NCI-H187 treated with DMSO at 0.1 percent for 48 hours (cell line): ENCODE results near the gene HS6ST3.
"Not testable (repeated sequence)": the region's sequence is repeated elsewhere in the genome, so short reads cannot be mapped to it uniquely, and the experiment has no call there.

Experiments
- DNase-seq: peaks from one replicate; lab custom pipeline; 2025; lab: John Stamatoyannopoulos, UW

HS6ST3 gene

DNA sequence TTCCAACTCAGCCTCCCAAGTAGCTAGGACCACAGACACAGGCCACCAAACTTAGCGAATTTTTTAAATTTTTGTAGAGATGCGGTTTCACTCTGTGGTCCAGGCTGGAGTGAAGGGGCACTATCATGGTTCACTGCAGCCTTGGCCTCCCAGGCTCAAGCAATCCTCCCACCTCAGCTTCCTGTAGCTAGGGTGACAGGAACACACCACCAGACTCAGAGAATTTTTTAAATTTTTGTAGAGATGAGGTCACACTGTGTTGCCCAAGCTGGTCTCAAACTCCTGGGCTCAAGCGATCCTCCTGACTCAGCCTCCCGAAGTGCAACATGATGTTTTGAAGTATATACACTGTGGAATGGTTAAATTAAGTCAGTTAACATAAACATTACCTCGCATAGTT is 640.8 kb downstream of the HS6ST3 start:
- no peak for DNase-seq

DNA sequence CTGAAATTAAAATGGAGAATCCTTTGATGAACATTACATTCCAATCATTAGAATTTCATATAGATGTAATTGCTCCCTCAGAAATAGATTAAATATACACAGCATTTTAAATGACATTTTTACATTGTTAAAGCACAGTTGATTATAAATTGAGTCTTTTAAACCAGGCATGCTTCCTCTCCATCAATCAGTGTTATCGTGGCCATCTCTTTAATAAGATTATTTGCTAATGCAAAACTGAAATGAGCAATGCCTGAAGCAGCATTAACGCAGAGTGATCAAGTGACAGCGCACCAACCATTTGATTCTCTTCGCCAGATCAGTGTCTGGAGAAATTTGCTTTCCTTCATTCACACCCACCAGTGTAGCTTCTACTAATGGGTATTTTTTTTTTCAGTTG is 644.6 kb downstream of the HS6ST3 start:
- no peak for DNase-seq

- no peak for DNase-seq
Measured at GRCh38 chr13:96741779-96742178, 651.9 kb downstream of the HS6ST3 start.

GRCh38 chr13:96743296-96744089 is 653.6 kb downstream of the HS6ST3 start:
- no peak for DNase-seq

GRCh38 chr13:96744367-96745331 is 654.7 kb downstream of the HS6ST3 start:
- DNase-seq = no peak

DNA sequence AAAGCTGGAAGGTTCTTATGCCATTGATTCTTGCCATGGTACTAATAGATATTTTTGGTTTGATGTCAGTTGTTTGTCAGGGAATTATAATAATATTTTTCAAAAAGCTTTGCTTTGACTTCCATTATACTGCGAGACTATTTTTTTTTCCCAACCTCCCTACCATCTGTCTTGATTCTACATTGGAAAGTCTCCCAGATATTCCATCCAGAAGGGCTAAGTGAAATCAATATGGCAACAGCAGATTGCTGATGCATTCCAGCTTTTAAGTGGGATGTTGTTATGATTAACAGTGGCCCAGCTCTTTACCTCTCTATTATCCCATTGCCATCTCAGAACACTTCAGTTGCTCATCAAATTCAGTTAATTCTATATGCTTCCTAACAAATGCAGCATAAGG is 657.0 kb downstream of the HS6ST3 start:
- no peak for DNase-seq

DNA sequence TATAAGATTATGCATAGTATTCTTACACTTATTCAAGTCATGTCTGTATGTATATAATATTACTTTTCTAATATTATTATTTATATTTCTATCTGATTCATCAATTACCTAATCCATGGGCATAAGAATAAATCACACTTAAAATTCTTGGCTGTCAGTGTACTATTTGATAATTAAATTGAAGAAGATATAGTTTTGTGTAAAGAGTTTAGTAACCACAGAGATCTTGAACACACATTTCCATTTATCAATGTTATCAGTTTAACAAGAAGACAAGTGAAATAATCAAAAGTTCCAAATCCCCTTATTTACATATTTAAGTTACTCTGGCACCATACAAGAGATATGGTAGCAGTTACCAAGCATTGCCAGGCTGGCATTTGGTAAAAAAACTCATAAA is 659.9 kb downstream of the HS6ST3 start:
- DNase-seq = no peak

DNA sequence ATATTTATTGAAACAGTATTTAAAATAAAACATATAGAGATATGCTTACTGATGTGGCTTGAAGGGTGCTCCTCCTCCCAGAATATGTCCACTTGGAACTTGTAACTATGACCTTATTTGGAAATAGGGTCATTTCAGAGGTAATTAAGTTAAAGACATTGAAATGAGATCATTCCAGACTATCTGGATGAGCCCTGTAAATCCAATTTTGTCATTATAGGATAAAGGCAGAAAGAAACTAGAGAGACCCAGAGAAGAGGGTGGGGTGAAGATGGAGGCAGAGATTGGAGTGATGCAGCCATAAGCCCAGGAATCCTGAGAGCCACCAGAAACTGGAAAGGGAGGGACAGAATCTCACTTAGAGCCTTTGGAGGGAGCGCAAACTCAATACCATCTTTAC is 661.2 kb downstream of the HS6ST3 start:
- no peak for DNase-seq

- no peak for DNase-seq
Measured at GRCh38 chr13:96762876-96763275, 673.0 kb downstream of the HS6ST3 start.

- DNase-seq = no peak
Measured at GRCh38 chr13:96766306-96766705, 676.4 kb downstream of the HS6ST3 start.

DNA sequence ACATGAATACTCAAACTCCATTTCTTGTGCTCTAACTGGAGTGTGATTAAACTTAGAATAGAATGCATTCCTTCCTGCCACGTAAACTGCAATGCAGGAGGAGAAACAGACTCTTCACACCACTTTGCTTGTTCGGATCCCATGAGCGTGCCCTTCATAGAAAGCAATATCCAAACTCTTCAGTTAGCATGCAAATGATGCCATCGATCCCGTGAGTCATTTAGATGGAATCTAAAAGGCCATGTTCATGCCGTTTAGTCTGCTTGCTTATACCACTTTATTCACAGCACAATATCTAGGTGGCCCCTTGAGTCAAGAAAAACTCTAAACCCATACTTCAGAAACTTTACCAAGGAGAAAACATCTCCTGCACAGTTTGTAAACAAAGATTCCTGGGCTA is 678.6 kb downstream of the HS6ST3 start:
- DNase-seq = no peak

DNA sequence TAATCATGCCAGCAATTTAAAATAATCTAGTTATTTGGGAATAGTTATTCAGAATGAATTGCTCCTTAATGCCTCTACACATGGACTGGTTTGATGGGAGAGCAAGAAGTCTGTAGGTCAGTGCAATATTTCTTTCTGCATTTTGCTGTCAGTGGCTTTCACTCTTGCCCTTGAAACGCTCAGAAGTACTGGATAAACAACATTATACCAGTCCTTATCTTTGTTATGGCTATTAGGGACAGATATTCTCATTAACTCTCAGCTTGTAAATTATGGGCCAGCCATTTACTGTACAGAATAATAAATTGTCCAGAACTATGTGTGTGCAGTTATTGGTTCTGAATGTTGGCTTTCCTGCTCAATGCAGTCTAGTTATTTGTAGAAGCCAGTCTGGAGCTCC is 680.0 kb downstream of the HS6ST3 start:
- DNase-seq = no peak

GRCh38 chr13:96771486-96772367 is 681.8 kb downstream of the HS6ST3 start:
- no peak for DNase-seq

DNA sequence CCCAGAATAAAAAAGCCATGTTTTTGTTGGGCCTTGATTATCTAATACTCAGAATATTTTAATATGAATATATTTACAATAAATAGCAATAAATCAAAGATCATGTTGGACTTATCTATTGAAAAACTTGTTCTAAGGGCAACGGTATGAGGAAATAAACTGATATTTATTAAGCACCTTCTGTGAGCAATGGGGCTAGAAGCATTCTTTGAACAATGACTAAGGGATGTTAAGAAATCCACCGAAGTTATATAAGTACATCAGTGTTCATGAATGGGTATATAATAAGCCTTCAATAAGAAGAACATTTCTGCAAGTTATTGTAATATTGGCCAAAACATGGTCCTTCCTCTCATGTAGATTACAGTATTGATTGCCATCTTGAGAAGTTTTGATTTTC is 682.5 kb downstream of the HS6ST3 start:
- no peak for DNase-seq

DNA sequence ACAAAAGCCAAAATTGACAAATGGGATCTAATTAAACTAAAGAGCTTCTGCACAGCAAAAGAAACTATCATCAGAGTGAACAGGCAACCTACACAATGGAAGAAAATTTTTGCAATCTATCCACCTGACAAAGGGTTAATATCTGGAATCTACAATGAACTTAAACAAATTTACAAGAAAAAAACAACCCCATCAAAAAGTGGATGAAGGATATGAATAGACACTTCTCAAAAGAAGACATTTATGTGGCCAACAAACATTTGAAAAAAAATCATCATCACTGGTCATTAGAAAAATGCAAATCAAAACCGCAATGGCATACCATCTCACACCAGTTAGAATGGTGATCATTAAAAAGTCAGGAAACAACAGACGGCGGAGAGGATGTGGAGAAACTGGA is 688.4 kb downstream of the HS6ST3 start:
- not testable (repeated sequence) for DNase-seq

GRCh38 chr13:96779691-96780090 is 689.8 kb downstream of the HS6ST3 start:
- no peak for DNase-seq

DNA sequence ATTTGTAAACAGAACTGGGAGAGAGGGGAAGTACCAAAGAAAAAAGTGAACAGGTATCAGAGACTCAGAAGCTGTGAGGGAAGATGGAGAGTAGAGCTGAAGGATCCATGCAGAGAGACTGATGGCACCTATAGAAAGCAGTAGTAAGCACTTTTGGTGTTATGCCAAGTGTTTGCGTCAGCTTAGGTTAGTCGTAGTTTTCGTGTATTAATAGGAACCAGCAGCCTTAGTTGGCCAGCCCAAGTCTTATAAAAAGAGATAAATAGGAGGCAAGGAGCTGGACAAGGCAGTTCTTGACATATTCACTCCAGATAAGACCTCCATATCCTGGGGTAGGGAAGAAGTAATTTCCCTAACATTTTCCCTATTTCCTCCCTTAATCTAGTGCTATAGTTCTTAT is 690.2 kb downstream of the HS6ST3 start:
- no peak for DNase-seq

DNA sequence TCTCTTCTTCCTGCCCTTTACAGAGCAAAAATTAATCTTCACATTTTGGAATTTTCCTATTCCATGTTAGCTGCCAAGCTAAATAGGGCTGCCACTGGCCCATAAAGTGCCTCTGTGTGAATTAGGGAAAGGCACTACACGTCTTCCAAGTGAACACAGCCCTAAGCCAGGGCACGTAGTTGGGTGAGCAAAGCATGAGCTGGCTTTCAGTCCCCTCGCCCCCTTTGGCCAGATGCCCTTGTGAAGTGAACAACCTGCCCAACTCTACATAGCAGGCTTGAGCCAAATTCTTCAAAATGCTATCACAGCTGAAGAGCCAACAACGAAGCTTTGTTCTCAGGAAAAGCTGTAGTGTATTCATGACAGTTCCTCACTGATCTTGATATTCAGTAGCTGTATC is 691.2 kb downstream of the HS6ST3 start:
- no peak for DNase-seq

DNA sequence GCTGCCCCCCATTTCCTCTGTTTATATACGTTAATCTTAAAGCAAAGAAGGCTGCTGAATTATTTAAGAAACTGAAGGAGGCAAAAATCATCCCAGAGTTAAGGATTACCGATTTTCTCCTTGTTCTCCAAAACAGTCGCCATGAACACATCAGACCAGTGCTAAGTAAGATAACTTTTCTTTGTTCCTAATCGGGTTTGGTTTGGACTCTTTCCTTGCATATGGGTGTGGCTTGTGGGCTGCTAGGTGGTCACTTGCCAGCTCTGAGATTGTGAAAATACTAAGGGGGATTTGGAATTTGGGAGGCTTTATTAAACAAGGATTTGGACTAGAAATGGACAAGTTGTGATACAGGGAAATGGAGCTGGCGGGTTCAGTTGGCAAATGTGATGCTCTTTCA is 692.3 kb downstream of the HS6ST3 start:
- DNase-seq = no peak

DNA sequence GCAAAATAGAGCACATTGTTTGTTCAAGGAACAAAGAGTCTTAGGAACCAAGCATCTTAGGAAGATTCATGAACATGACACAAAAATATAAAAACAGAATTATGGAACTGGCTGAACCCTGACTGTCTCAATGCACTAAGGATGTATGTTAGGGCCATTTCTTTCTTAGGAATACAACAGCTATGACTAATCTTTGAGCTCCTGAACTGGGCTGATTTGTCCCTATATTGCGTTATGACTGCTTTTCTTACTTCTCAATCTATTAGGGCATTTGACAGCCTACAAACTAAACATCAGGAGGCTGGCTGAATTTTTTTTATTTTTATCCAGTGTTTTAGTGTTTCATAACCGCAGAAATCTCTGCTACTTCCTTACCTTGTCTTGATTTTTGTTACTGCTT is 693.1 kb downstream of the HS6ST3 start:
- no peak for DNase-seq

- DNase-seq = no peak
Measured at GRCh38 chr13:96783511-96783910, 693.6 kb downstream of the HS6ST3 start.

DNA sequence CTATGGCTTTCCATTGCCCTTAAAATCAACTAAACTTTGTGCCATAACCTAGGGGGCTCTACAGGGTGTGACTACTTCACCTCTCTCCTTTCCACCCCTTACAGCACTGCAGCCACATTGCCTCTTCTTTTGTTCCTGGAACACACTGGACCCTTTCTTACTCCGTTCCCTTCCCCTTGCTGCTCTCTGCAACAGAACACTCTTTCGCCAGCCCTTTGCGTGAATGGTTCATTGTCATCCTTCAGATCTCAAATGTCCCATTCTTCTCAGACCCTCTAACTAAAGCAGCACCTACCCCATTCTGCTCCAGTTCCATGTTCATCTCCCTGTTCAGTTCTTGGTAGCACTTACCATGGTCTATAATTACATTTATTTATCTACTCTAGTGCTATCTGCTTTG is 696.1 kb downstream of the HS6ST3 start:
- DNase-seq = no peak
